Activated CD8-positive, alpha-beta T cell treated with anti-CD3 and anti-CD28 coated beads, Interleukin-2, amount 10 ng/mL, durations not matched to agents 7 days and 5 days (primary cell): ENCODE results near the gene EFCAB5. TPM values are rescaled to one million over a fixed set of nuclear protein-coding genes. Genes with fewer than 3 reads are reported as not detected.
"Not testable (repeated sequence)": the region's sequence is repeated elsewhere in the genome, so short reads cannot be mapped to it uniquely, and the experiment has no call there.

ENCODE experiments used
- ATAC-seq: fragments of 150-1000 bp; cut with Tn5 transposase; one replicate; pipeline ENCODE4 v1.10.0; 2021; ENCODE audit warnings: moderate library complexity
- CTCF ChIA-PET: fragments of 350-600 bp; sonication (Branson Sonifier 250); formaldehyde crosslinking; loops from one replicate; lab custom pipeline; 2021; ENCODE audit warnings: antibody characterized with exemption; lab: Charles Lee
- POLR2A ChIA-PET: fragments of 350-600 bp; sonication (Branson Sonifier 250); formaldehyde crosslinking; loops from one replicate; lab custom pipeline; 2021; ENCODE audit warnings: antibody characterized with exemption; lab: Charles Lee
- DNase-seq: peaks from one replicate; pipeline ENCODE4 v3.0.0-alpha.2; 2020
- H3K27ac Mint-ChIP-seq: one replicate; pipeline ENCODE4 v1.8.0; 2021; ENCODE audit warnings: mild to moderate bottlenecking, mixed read lengths
- H3K27me3 Mint-ChIP-seq: one replicate; pipeline ENCODE4 v1.8.0; 2021; ENCODE audit warnings: low read depth, mixed read lengths
- H3K36me3 Mint-ChIP-seq: one replicate; pipeline ENCODE4 v1.8.0; 2021; ENCODE audit warnings: low read depth, mixed read lengths
- H3K4me1 Mint-ChIP-seq: one replicate; pipeline ENCODE4 v1.8.0; 2021; ENCODE audit warnings: low read depth, mixed read lengths
- H3K4me3 Mint-ChIP-seq: one replicate; pipeline ENCODE4 v1.8.0; 2021; ENCODE audit warnings: mild to moderate bottlenecking, mixed read lengths
- H3K9me3 Mint-ChIP-seq: one replicate; pipeline ENCODE4 v1.8.0; 2022; ENCODE audit warnings: mixed read lengths; ENCODE audit not compliant: insufficient read depth
- total RNA-seq, 2 experiments: library from RNA; stranded (reverse); gene quantifications; one replicate each; pipeline ENCODE4 v1.2.3, GENCODE V29; 2021

The EFCAB5 gene
- total RNA-seq, 2 experiments from 2014 or later = 1.3 to 1.6 TPM

DNA sequence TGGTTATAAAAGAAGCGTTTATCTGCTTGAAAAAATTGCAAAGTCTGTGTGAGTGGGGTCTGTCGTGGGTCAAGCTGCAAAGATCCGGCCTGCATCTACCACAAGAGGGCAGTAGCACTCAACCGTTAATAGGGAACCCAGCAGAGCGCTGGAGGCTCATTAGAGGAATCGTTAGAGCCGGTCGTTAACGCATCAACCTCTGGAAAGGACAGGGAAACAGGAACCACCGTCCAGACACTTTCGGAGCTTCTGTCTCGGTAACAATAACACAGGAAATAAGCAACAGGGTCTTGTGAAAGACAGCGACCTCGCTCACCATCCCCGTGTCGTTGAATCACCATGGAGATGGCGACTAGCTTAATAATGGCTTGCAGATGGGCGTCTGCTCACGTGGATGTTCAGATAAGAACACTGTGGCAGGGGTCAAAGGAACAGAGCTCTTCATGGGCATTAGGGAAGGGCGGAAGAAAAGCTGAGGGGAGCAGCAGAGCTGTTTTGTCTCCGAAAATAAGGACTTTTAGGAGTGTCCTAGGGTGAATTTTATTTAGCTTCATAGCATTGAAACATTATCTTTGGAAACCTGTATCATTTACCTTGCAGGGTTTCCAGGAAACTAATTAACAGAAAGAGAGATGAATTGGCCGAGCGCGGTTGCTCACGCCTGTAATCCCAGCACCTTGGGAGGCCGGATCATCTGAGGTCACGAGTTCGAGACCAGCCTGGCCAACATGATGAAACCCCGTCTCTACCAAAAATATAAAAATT is 163.3 kb downstream of the EFCAB5 start:
- peaks cover 6% of the 10 kb centered on the region for H3K4me1 Mint-ChIP-seq
- H3K9me3 Mint-ChIP-seq = no peaks in the 10 kb centered on the region

DNA sequence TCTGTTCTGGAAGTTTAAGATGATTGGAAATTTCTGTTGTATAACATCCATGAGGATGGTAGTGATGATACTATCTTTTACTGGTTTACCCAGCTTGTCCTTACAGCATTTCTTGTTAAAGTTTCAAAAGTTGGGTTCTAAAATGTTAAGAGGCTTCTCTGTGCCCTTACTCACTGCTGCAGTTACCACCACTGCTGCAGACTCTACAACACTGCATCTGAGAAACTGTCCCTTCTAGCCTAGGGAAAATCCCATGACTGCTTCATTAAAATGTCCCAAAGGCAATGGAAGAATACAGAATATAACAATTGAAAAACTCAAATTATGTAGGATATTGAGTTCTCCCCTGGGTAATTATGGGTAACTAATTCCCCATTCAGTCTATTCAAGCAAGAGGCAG is 171.4 kb downstream of the EFCAB5 start:
- Mint-ChIP-seq H3K9me3 (no peaks in the 10 kb centered on the region), H3K27me3 (peaks cover 11% of the 10 kb centered on the region), H3K4me3 (no peak overlapping the region), H3K4me1 (peaks cover 32% of the 10 kb centered on the region), H3K36me3 (peaks cover 5% of the 10 kb centered on the region), H3K27ac (no peak overlapping the region)
- POLR2A ChIA-PET = no interaction called here
- CTCF ChIA-PET = interaction anchor here (0.8 to 8.0 kb wide), 9 partner anchors 9 to 229 kb away, joined by 4 to 106 read pairs (median 9); no protein-coding TSS in a partner anchor
- DNase-seq (peak; percentile 18), ATAC-seq (no peak)

More for the DNA sequence above, 163.3 kb downstream of the EFCAB5 start:
- Mint-ChIP-seq H3K27me3 (peaks cover 24% of the 10 kb centered on the region), H3K27ac (no peak overlapping the region), H3K36me3 (no peaks in the 10 kb centered on the region), H3K4me3 (peak overlapping the region; percentile 72)
- DNase-seq = peak; percentile 82
- CTCF ChIA-PET = interaction anchor here (0.6 to 4.2 kb wide), 60 partner anchors 11 to 487 kb away, joined by 3 to 108 read pairs (median 4); partner anchors contain the start of genes GOSR1, NSRP1, SLC6A4 and SSH2
- POLR2A ChIA-PET = interaction anchor here (0.6 to 1.5 kb wide), 4 partner anchors 12 to 232 kb away, joined by 3 to 5 read pairs (median 4); partner anchors contain the start of gene NSRP1
- ATAC-seq = peak; percentile 98

- Mint-ChIP-seq H3K36me3 (peaks cover 8% of the 10 kb centered on the region), H3K4me1 (peaks cover 36% of the 10 kb centered on the region), H3K27me3 (peaks cover 8% of the 10 kb centered on the region), H3K27ac (no peak overlapping the region), H3K4me3 (no peak overlapping the region), H3K9me3 (no peaks in the 10 kb centered on the region)
- POLR2A ChIA-PET = no interaction called here
- peak; percentile 55 for DNase-seq
- CTCF ChIA-PET = interaction anchor here (0.8 to 8.0 kb wide), 10 partner anchors 9 to 229 kb away, joined by 3 to 106 read pairs (median 8); no protein-coding TSS in a partner anchor
- ATAC-seq = no peak
These were observed 171.8 kb downstream of the EFCAB5 start for GRCh38 chr17:30113213-30113612.

GRCh38 chr17:30116345-30116660 is 174.9 kb downstream of the EFCAB5 start:
- Mint-ChIP-seq H3K4me1 (peaks cover 58% of the 10 kb centered on the region), H3K4me3 (peak overlapping the region; percentile 95), H3K27me3 (peaks cover 1% of the 10 kb centered on the region), H3K36me3 (peaks cover 26% of the 10 kb centered on the region), H3K27ac (peak overlapping the region; percentile 99), H3K9me3 (no peaks in the 10 kb centered on the region)
- no peak for DNase-seq
- ChIA-PET POLR2A (interaction anchor here (0.7 kb wide), 1 partner anchor 142 kb away, joined by 4 read pairs; no protein-coding TSS in a partner anchor), CTCF (interaction anchor here (1.1 to 8.0 kb wide), 3 partner anchors 10 to 220 kb away, joined by 5 to 106 read pairs (median 15); no protein-coding TSS in a partner anchor)
- peak; percentile 48 for ATAC-seq

DNA sequence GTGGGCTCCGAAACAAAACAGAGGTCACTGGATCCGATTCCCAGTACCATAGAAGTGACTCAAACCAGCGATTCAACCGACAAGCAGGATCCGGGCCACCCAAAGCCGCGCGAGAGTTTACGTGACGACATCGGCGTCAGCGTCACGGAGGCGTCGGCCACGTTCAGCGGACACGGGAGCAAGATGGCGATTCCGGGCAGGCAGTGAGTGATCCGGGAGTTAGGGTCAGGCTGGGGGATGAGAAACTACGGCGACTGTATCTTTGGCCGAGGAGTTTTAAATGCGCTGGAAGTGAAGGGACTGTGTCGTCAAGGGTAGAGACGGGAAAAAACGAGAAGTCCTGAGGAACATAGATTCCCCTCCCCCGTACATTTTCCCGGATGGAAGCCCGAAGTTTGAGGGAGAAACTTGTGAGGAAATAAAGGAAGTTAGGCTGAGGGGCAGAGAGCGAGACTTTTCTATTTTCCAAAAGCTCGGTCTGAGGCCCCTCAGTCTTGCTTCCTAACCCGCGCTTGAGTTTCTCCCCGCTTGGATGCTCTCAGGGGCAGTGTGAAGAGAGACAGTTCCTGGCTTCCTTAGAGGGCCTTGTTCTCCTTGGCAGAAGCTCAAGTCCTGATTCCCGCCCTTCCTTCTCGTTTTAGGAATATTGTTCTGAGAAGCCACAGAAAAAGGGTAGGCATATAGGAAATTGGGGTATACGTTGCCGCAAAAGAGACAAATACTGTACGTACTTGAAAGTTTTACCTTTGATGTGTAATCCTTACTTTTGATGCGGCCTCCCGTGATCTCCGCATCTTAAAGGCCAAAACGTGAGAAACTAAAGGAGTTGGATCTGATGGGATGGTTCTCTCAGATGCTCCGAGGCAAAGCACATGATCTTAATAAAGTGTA is 175.5 kb downstream of the EFCAB5 start, which contains the start of gene NSRP1:
Gene NSRP1 (plus strand): TSS at position 156 of the 891 bp plus-strand sequence. CDS start 28 bp downstream, at position 184.
- POLR2A ChIA-PET = interaction anchor here (0.7 to 1.3 kb wide), 4 partner anchors 12 to 175 kb away, joined by 4 to 5 read pairs (median 4); partner anchors contain the start of gene BLMH
- Mint-ChIP-seq H3K9me3 (no peaks in the 10 kb centered on the region), H3K4me3 (peak within 1 kb of the TSS; percentile 95), H3K27ac (peak within 1 kb of the TSS; percentile 99), H3K36me3 (peaks cover 28% of the 10 kb centered on the region), H3K27me3 (no peaks in the 10 kb centered on the region), H3K4me1 (peaks cover 61% of the 10 kb centered on the region)
- DNase-seq (peak; percentile 97), ATAC-seq (peak; percentile 92)
- CTCF ChIA-PET = interaction anchor here (0.8 to 8.0 kb wide), 6 partner anchors 9 to 500 kb away, joined by 3 to 106 read pairs (median 4); no protein-coding TSS in a partner anchor

GRCh38 chr17:30117675-30118081 is 176.2 kb downstream of the EFCAB5 start:
- peak overlapping the region; percentile 95 for H3K4me3 Mint-ChIP-seq
- H3K36me3 Mint-ChIP-seq = peaks cover 32% of the 10 kb centered on the region
- peaks cover 62% of the 10 kb centered on the region for H3K4me1 Mint-ChIP-seq
- ATAC-seq (no peak), DNase-seq (no peak)
- H3K27ac Mint-ChIP-seq = peak overlapping the region; percentile 99
- ChIA-PET POLR2A (interaction anchor here (1.0 to 1.3 kb wide), 3 partner anchors 13 to 174 kb away, joined by 4 to 5 read pairs (median 5); partner anchors contain the start of gene BLMH), CTCF (interaction anchor here (0.8 to 8.0 kb wide), 7 partner anchors 9 to 501 kb away, joined by 3 to 106 read pairs (median 5); no protein-coding TSS in a partner anchor)
- no peaks in the 10 kb centered on the region for H3K27me3 Mint-ChIP-seq
- no peaks in the 10 kb centered on the region for H3K9me3 Mint-ChIP-seq

- not testable (repeated sequence) for DNase-seq, H3K27me3 Mint-ChIP-seq, ATAC-seq, H3K9me3 Mint-ChIP-seq
- Mint-ChIP-seq H3K27ac (peak overlapping the region; percentile 99), H3K36me3 (peaks cover 34% of the 10 kb centered on the region), H3K4me1 (peaks cover 53% of the 10 kb centered on the region), H3K4me3 (peak overlapping the region; percentile 25)
- ChIA-PET POLR2A (interaction anchor here (1.2 kb wide), 1 partner anchor 27 kb away, joined by 4 read pairs; no protein-coding TSS in a partner anchor), CTCF (interaction anchor here (1.2 to 8.0 kb wide), 3 partner anchors 8 to 218 kb away, joined by 7 to 106 read pairs (median 15); no protein-coding TSS in a partner anchor)
These were observed 177.2 kb downstream of the EFCAB5 start for GRCh38 chr17:30118635-30119034.

DNA sequence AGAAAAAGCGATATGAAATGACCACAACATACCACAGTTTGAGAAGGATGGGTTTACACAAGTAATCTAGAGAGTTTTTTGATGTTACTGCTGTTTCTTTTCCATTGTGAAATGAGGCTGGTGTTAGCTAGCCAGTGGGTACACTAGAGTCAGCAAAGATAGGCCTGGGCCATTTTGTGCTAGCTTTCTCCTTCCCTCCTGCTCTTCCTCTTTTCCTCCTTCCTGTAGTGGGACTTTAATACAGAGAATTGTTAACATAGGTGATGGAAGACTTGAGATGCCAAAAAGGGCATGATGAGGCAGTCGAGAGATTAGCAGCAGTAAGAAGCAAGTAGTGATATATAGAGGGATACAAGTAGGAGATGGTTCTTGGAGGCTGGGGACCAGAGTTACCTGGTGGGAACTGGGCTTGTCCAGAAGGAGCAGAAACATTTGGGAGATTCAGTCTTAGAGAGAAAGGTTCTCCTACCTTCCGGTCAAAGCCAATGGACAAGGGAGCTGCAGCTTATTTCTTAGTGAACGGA is 182.9 kb downstream of the EFCAB5 start:
- ATAC-seq (no peak), DNase-seq (no peak)
- Mint-ChIP-seq H3K4me1 (peaks cover 31% of the 10 kb centered on the region), H3K27ac (no peak overlapping the region), H3K4me3 (no peak overlapping the region), H3K36me3 (peaks cover 26% of the 10 kb centered on the region), H3K9me3 (no peaks in the 10 kb centered on the region), H3K27me3 (no peaks in the 10 kb centered on the region)
- ChIA-PET POLR2A (interaction anchor here (1.3 to 1.6 kb wide), 2 partner anchors 19 to 168 kb away, joined by 3 to 4 read pairs; partner anchors contain the start of gene BLMH), CTCF (interaction anchor here (0.8 to 4.1 kb wide), 23 partner anchors 7 to 359 kb away, joined by 3 to 118 read pairs (median 7); partner anchors contain the start of genes NSRP1, SLC6A4 and TMIGD1)

DNA sequence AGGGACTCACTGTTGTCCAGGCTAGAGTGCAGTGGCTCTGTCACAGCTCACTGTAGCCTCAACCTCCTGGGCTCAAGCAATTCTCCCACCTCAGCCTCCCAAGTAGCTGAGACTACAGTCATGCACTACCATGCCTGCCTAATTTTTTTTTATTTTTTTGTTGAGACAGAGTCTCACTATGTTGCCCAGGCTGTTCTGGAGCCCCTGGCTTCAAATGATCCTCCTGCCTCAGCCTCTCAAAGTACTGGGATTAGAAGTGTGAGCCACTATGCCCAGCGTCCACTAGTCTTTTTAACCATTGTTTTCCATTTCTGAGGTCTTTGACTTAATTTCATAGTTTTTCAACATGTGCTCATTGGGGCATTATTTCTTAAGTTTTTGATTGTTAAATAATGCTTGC is 188.7 kb downstream of the EFCAB5 start:
- Mint-ChIP-seq H3K27ac (no peak overlapping the region), H3K27me3 (no peaks in the 10 kb centered on the region), H3K9me3 (no peaks in the 10 kb centered on the region), H3K36me3 (peaks cover 34% of the 10 kb centered on the region), H3K4me3 (no peak overlapping the region), H3K4me1 (peaks cover 7% of the 10 kb centered on the region)
- no peak for ATAC-seq
- CTCF ChIA-PET = interaction anchor here (1.7 kb wide), 2 partner anchors 25 to 206 kb away, joined by 5 to 9 read pairs; no protein-coding TSS in a partner anchor
- POLR2A ChIA-PET = no interaction called here
- no peak for DNase-seq

GRCh38 chr17:30132615-30133014 is 191.2 kb downstream of the EFCAB5 start:
- ChIA-PET CTCF (interaction anchor here (1.6 to 1.7 kb wide), 2 partner anchors 28 to 204 kb away, joined by 6 to 10 read pairs; no protein-coding TSS in a partner anchor), POLR2A (no interaction called here)
- H3K36me3 Mint-ChIP-seq = peaks cover 34% of the 10 kb centered on the region
- H3K27ac Mint-ChIP-seq = no peak overlapping the region
- DNase-seq = no peak
- no peaks in the 10 kb centered on the region for H3K27me3 Mint-ChIP-seq
- peaks cover 5% of the 10 kb centered on the region for H3K4me1 Mint-ChIP-seq
- no peak for ATAC-seq
- H3K4me3 Mint-ChIP-seq = no peak overlapping the region
- H3K9me3 Mint-ChIP-seq = no peaks in the 10 kb centered on the region
